GM19455 (cell line): ENCODE results near the gene ELSPBP1.
"Not testable (repeated sequence)": the region's sequence is repeated elsewhere in the genome, so short reads cannot be mapped to it uniquely, and the experiment has no call there.

Experiments used
- ATAC-seq: cut with Tn5 transposase; IDR thresholded peaks from one replicate; pipeline ENCODE4 v1.9.1; 2021; ENCODE audit not compliant: unreplicated experiment

ELSPBP1 gene

GRCh38 chr19:48041877-48042580 is 47.6 kb downstream of the ELSPBP1 start:
- ATAC-seq, result no peak

GRCh38 chr19:48043675-48044258 is 49.3 kb downstream of the ELSPBP1 start, which contains the start of gene CABP5:
Gene CABP5, minus strand, starts transcription at chr19:48044079. Its CDS starts 157 bp downstream, at chr19:48043922.
- ATAC-seq, result no peak

- no peak for ATAC-seq
Measured at GRCh38 chr19:48044561-48044960, 50.1 kb downstream of the ELSPBP1 start.

GRCh38 chr19:48051335-48052033 is 57.1 kb downstream of the ELSPBP1 start:
- no peak for ATAC-seq

GRCh38 chr19:48053076-48053475 is 58.6 kb downstream of the ELSPBP1 start:
- no peak for ATAC-seq

- ATAC-seq, result no peak
Measured at GRCh38 chr19:48053856-48054255, 59.4 kb downstream of the ELSPBP1 start.

- ATAC-seq, result no peak
Measured at GRCh38 chr19:48059331-48059730, 64.9 kb downstream of the ELSPBP1 start.

- ATAC-seq, result no peak
Measured at GRCh38 chr19:48060381-48060780, 65.9 kb downstream of the ELSPBP1 start.

GRCh38 chr19:48061401-48062344 is 67.2 kb downstream of the ELSPBP1 start:
- no peak for ATAC-seq

- ATAC-seq, result no peak
Measured at GRCh38 chr19:48064509-48064908, 70.1 kb downstream of the ELSPBP1 start.

- ATAC-seq, result no peak
Measured at GRCh38 chr19:48069435-48069834, 75.0 kb downstream of the ELSPBP1 start.

- not testable (repeated sequence) for ATAC-seq
Measured at GRCh38 chr19:48070177-48070769, 75.8 kb downstream of the ELSPBP1 start.
